ENCODE measurements around the gene SPATA31A7.
"Not testable (repeated sequence)": the region's sequence is repeated elsewhere in the genome, so short reads cannot be mapped to it uniquely, and the experiment has no call there.

SPATA31A7 gene

GRCh38 chr9:61189736-61190135 lies at the start of gene SPATA31A7:
Gene SPATA31A7 (plus strand): TSS chr9:61190036. CDS start chr9:61190065, 29 bp downstream.
- DNase-seq = not testable (repeated sequence)

- not testable (repeated sequence) for DNase-seq
Measured at GRCh38 chr9:61226438-61226837, 36.6 kb downstream of the SPATA31A7 start.
